HL-60 (cell line): ENCODE data around the gene SMG5.

Source experiments
- DNase-seq, 2 experiments: peaks; one replicate each; pipeline ENCODE4 v3.0.0-alpha.2; 2010 to 2020; ENCODE audit warnings: low read depth in 1 of 2, low spot score in 1 of 2
- H3K27ac ChIP-seq: fragments of 250-450 bp; sonication (Bioruptor Pico); replicated peaks from 2 replicates; pipeline ENCODE4 v1.5.1; 2020; ENCODE audit warnings: mild to moderate bottlenecking, moderate library complexity
- H3K27me3 ChIP-seq: fragments of 250-450 bp; sonication (Bioruptor Pico); 2 replicates; pipeline ENCODE4 v1.5.1; 2021; ENCODE audit warnings: mild to moderate bottlenecking, moderate library complexity; ENCODE audit not compliant: insufficient read depth, poor library complexity, severe bottlenecking
- H3K4me3 ChIP-seq: replicated peaks from 2 replicates; pipeline ENCODE4 v1.5.1; 2011; ENCODE audit warnings: mild to moderate bottlenecking, control low read depth, low read length; ENCODE audit not compliant: insufficient read depth
- CTCF ChIP-seq: IDR thresholded peaks from one replicate; pipeline ENCODE4 v1.5.1; 2011; ENCODE audit warnings: low read length, control low read depth, inconsistent platforms; ENCODE audit not compliant: insufficient read depth
- GABPA ChIP-seq: IDR thresholded peaks from 2 replicates; pipeline ENCODE4 v1.6.1; 2012; ENCODE audit warnings: low read depth
- POLR2AphosphoS5 ChIP-seq: IDR thresholded peaks from 2 replicates; pipeline ENCODE4 v1.6.1; 2012; ENCODE audit warnings: low read depth
- SPI1 ChIP-seq: IDR thresholded peaks from 2 replicates; pipeline ENCODE4 v1.6.1; 2012; ENCODE audit warnings: low read depth, mild to moderate bottlenecking, borderline replicate concordance
- TF ChIP-seq, protein P1 (sequence below): IDR thresholded peaks from 2 replicates; pipeline ENCODE4 v1.6.1; 2012; ENCODE audit warnings: low read depth; ENCODE audit not compliant: insufficient replicate concordance

Gene SMG5

DNA sequence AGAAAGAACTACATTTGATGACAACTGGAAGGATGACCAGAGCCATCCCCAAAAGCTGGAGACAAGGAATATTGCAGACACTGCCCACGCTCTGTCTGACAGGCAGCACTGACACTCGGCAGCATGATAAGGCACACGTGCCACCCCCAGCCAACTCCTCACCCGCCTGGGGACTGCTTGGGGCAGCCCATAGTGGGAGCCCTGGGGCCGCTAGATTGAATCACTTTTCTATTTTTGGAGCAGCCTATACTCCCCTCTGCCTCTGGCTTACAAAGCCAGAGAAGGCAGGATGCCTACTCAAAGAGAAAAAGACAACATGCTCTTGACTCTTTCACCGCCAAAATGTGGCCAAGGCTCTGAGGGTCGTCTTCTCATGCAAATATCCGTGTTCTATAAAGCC is 1.3 kb downstream of the SMG5 start:
- TF ChIP-seq GABPA (no peak), SPI1 (no peak), CTCF (no peak), POLR2AphosphoS5 (no peak)
- TF ChIP-seq, protein P1, sequence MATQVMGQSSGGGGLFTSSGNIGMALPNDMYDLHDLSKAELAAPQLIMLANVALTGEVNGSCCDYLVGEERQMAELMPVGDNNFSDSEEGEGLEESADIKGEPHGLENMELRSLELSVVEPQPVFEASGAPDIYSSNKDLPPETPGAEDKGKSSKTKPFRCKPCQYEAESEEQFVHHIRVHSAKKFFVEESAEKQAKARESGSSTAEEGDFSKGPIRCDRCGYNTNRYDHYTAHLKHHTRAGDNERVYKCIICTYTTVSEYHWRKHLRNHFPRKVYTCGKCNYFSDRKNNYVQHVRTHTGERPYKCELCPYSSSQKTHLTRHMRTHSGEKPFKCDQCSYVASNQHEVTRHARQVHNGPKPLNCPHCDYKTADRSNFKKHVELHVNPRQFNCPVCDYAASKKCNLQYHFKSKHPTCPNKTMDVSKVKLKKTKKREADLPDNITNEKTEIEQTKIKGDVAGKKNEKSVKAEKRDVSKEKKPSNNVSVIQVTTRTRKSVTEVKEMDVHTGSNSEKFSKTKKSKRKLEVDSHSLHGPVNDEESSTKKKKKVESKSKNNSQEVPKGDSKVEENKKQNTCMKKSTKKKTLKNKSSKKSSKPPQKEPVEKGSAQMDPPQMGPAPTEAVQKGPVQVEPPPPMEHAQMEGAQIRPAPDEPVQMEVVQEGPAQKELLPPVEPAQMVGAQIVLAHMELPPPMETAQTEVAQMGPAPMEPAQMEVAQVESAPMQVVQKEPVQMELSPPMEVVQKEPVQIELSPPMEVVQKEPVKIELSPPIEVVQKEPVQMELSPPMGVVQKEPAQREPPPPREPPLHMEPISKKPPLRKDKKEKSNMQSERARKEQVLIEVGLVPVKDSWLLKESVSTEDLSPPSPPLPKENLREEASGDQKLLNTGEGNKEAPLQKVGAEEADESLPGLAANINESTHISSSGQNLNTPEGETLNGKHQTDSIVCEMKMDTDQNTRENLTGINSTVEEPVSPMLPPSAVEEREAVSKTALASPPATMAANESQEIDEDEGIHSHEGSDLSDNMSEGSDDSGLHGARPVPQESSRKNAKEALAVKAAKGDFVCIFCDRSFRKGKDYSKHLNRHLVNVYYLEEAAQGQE = no peak
- peak; percentile 35 to 57 for DNase-seq
- Histone ChIP-seq H3K4me3 (peak overlapping the region; percentile 82), H3K27me3 (no peaks in the 10 kb centered on the region), H3K27ac (peak overlapping the region; percentile 90)

DNA sequence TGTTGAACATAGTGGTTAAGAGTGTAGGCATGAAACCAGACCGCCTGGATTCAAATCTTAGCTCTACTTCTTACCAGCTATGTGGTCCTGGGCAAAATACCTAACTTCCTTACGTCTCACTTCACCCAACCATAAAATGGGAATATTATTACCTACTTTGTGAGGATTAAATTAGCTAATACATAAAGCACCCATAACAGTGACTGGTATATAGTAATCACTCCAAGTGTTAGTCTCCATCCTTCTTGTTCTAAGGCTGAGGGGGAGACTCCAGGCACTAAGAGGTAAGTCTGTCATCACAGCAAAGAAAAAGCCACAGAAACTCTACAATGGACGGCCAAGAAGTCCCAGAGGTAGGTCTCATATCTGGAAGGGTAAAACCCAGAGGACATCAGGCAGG is 2.8 kb downstream of the SMG5 start:
- no peak overlapping the region for H3K27ac ChIP-seq
- no peak overlapping the region for H3K4me3 ChIP-seq
- TF ChIP-seq SPI1 = no peak
- no peak for TF ChIP-seq POLR2AphosphoS5
- TF ChIP-seq CTCF = no peak
- TF ChIP-seq GABPA = no peak
- TF ChIP-seq, protein P1 = no peak
- no peaks in the 10 kb centered on the region for H3K27me3 ChIP-seq
- DNase-seq = no peak

- H3K27ac ChIP-seq = peak overlapping the region; percentile 53
- DNase-seq = peak; percentile 74 to 82
- TF ChIP-seq SPI1 (no peak), POLR2AphosphoS5 (0 out of 2 replicates have a peak, but pooled peaks have one; percentile 32), GABPA (no peak)
- TF ChIP-seq, protein P1 = no peak
- no peaks in the 10 kb centered on the region for H3K27me3 ChIP-seq
- no peak overlapping the region for H3K4me3 ChIP-seq
These were observed 5.7 kb downstream of the SMG5 start for GRCh38 chr1:156276966-156277381.

GRCh38 chr1:156276532-156276931 is 6.1 kb downstream of the SMG5 start:
- Histone ChIP-seq H3K27ac (peak overlapping the region; percentile 53), H3K4me3 (no peak overlapping the region), H3K27me3 (no peaks in the 10 kb centered on the region)
- peak; percentile 18 to 34 for DNase-seq
- TF ChIP-seq GABPA (no peak), SPI1 (no peak), POLR2AphosphoS5 (no peak), CTCF (no peak)
- TF ChIP-seq, protein P1 = no peak
